ENCODE data around the gene KPNA3.
"Not testable (repeated sequence)": the region's sequence is repeated elsewhere in the genome, so short reads cannot be mapped to it uniquely, and the experiment has no call there.

Gene KPNA3

GRCh38 chr13:49827336-49827735 is 34.9 kb upstream of the KPNA3 start:
- Histone ChIP-seq H3K9ac (ENCODE audit: low read length) (no peak overlapping the region), H2BK15ac (ENCODE audit: low read depth, poor library complexity, severe bottlenecking) (no peak overlapping the region), H3K27ac (ENCODE audit: low read length, poor library complexity, severe bottlenecking) (no peak overlapping the region), H3K18ac (ENCODE audit: low read depth in 1 of 2, low read length in 2 of 2) (no peak overlapping the region), H2BK5ac (ENCODE audit: low read depth, low read length, poor library complexity, severe bottlenecking) (no peak overlapping the region), H2AK5ac (ENCODE audit: low read length, severe bottlenecking) (no peak overlapping the region), H3K14ac (ENCODE audit: low read length in 2 of 2) (no peak overlapping the region), H3K9me3 (ENCODE audit: control insufficient read depth, low read length) (peaks cover 4% of the 10 kb centered on the region), H4K8ac (ENCODE audit: low read length) (no peak overlapping the region), H3K4me3 (ENCODE audit: insufficient read depth in 1 of 2, low read depth in 1 of 2, low read length in 2 of 2) (no peak overlapping the region), H3K36me3 (ENCODE audit: control insufficient read depth in 1 of 2, insufficient read depth in 2 of 2, low read depth in 1 of 2, low read length in 2 of 2) (no peaks in the 10 kb centered on the region), H2BK120ac (ENCODE audit: low read depth, low read length) (no peak overlapping the region), H3K4me2 (ENCODE audit: low read length, poor library complexity, severe bottlenecking) (no peak overlapping the region), H2BK12ac (ENCODE audit: low read length in 2 of 2) (no peak overlapping the region), H4K91ac (ENCODE audit: low read length) (no peak overlapping the region), H3K23ac (ENCODE audit: low read length in 2 of 2) (no peak overlapping the region), H3K4ac (ENCODE audit: low read depth in 1 of 2, low read length in 2 of 2) (no peak overlapping the region), H3K27me3 (ENCODE audit: control insufficient read depth in 1 of 2, insufficient read depth in 1 of 2, low read length in 2 of 2) (peaks cover 11 to 33% of the 10 kb centered on the region in 2 experiments), H3K79me1 (replicated peaks; ENCODE audit: low read length, poor library complexity, severe bottlenecking) (no peaks in the 10 kb centered on the region), H3K4me1 (ENCODE audit: control insufficient read depth, insufficient read depth, low read depth, low read length) (no peaks in the 10 kb centered on the region), H2AFZ (ENCODE audit: low read depth, low read length) (no peak overlapping the region)
- WGBS: 95% methylated on average over 2 of the region's 2 CpGs
- no peak for DNase-seq

- Histone ChIP-seq H2BK5ac (ENCODE audit: low read depth, low read length, poor library complexity, severe bottlenecking) (no peak overlapping the region), H4K91ac (ENCODE audit: low read length) (no peak overlapping the region), H3K79me1 (replicated peaks; ENCODE audit: low read length, poor library complexity, severe bottlenecking) (no peaks in the 10 kb centered on the region), H3K4me3 (ENCODE audit: insufficient read depth in 1 of 2, low read depth in 1 of 2, low read length in 2 of 2) (no peak overlapping the region), H2BK12ac (ENCODE audit: low read length in 2 of 2) (no peak overlapping the region), H3K9ac (ENCODE audit: low read length) (no peak overlapping the region), H3K27me3 (ENCODE audit: control insufficient read depth in 1 of 2, insufficient read depth in 1 of 2, low read length in 2 of 2) (peaks cover 11 to 28% of the 10 kb centered on the region in 2 experiments), H3K4me2 (ENCODE audit: low read length, poor library complexity, severe bottlenecking) (no peak overlapping the region), H2BK15ac (ENCODE audit: low read depth, poor library complexity, severe bottlenecking) (no peak overlapping the region), H2AK5ac (ENCODE audit: low read length, severe bottlenecking) (no peak overlapping the region), H3K27ac (ENCODE audit: low read length, poor library complexity, severe bottlenecking) (no peak overlapping the region), H2BK120ac (ENCODE audit: low read depth, low read length) (no peak overlapping the region), H3K9me3 (ENCODE audit: control insufficient read depth, low read length) (no peaks in the 10 kb centered on the region), H2AFZ (ENCODE audit: low read depth, low read length) (no peak overlapping the region), H3K14ac (ENCODE audit: low read length in 2 of 2) (no peak overlapping the region), H3K4ac (ENCODE audit: low read depth in 1 of 2, low read length in 2 of 2) (no peak overlapping the region), H3K23ac (ENCODE audit: low read length in 2 of 2) (no peak overlapping the region), H3K36me3 (ENCODE audit: control insufficient read depth in 1 of 2, insufficient read depth in 2 of 2, low read depth in 1 of 2, low read length in 2 of 2) (no peaks in the 10 kb centered on the region), H3K18ac (ENCODE audit: low read depth in 1 of 2, low read length in 2 of 2) (no peak overlapping the region), H4K8ac (ENCODE audit: low read length) (no peak overlapping the region), H3K4me1 (ENCODE audit: control insufficient read depth, insufficient read depth, low read depth, low read length) (no peaks in the 10 kb centered on the region)
- DNase-seq: no peak
- 89% methylated on average over 5 of the region's 5 CpGs for WGBS
Observed at GRCh38 chr13:49821216-49822009, 28.9 kb upstream of the KPNA3 start.

GRCh38 chr13:49820591-49821215 is 28.2 kb upstream of the KPNA3 start:
- H3K18ac ChIP-seq (ENCODE audit: low read depth in 1 of 2, low read length in 2 of 2): no peak overlapping the region
- no peaks in the 10 kb centered on the region for H3K79me1 ChIP-seq (replicated peaks; ENCODE audit: low read length, poor library complexity, severe bottlenecking)
- no peaks in the 10 kb centered on the region for H3K36me3 ChIP-seq (ENCODE audit: control insufficient read depth in 1 of 2, insufficient read depth in 2 of 2, low read depth in 1 of 2, low read length in 2 of 2)
- H3K14ac ChIP-seq (ENCODE audit: low read length in 2 of 2): no peak overlapping the region
- no peak overlapping the region for H2BK15ac ChIP-seq (ENCODE audit: low read depth, poor library complexity, severe bottlenecking)
- H2BK12ac ChIP-seq (ENCODE audit: low read length in 2 of 2): no peak overlapping the region
- no peak overlapping the region for H4K8ac ChIP-seq (ENCODE audit: low read length)
- peaks cover 11 to 28% of the 10 kb centered on the region in 2 experiments for H3K27me3 ChIP-seq (ENCODE audit: control insufficient read depth in 1 of 2, insufficient read depth in 1 of 2, low read length in 2 of 2)
- no peak overlapping the region for H4K91ac ChIP-seq (ENCODE audit: low read length)
- H3K4me1 ChIP-seq (ENCODE audit: control insufficient read depth, insufficient read depth, low read depth, low read length): no peaks in the 10 kb centered on the region
- no peak for DNase-seq
- 86% methylated on average over 2 of the region's 2 CpGs for WGBS
- no peak overlapping the region for H3K4me3 ChIP-seq (ENCODE audit: insufficient read depth in 1 of 2, low read depth in 1 of 2, low read length in 2 of 2)
- H2AFZ ChIP-seq (ENCODE audit: low read depth, low read length): no peak overlapping the region
- H3K9me3 ChIP-seq (ENCODE audit: control insufficient read depth, low read length): no peaks in the 10 kb centered on the region
- no peak overlapping the region for H2AK5ac ChIP-seq (ENCODE audit: low read length, severe bottlenecking)
- no peak overlapping the region for H3K9ac ChIP-seq (ENCODE audit: low read length)
- H2BK120ac ChIP-seq (ENCODE audit: low read depth, low read length): no peak overlapping the region
- H2BK5ac ChIP-seq (ENCODE audit: low read depth, low read length, poor library complexity, severe bottlenecking): no peak overlapping the region
- no peak overlapping the region for H3K27ac ChIP-seq (ENCODE audit: low read length, poor library complexity, severe bottlenecking)
- H3K4ac ChIP-seq (ENCODE audit: low read depth in 1 of 2, low read length in 2 of 2): no peak overlapping the region
- H3K4me2 ChIP-seq (ENCODE audit: low read length, poor library complexity, severe bottlenecking): no peak overlapping the region
- H3K23ac ChIP-seq (ENCODE audit: low read length in 2 of 2): no peak overlapping the region

GRCh38 chr13:49816047-49816446 is 23.6 kb upstream of the KPNA3 start:
- DNase-seq; H3K36me3 ChIP-seq (ENCODE audit: control insufficient read depth in 1 of 2, insufficient read depth in 2 of 2, low read depth in 1 of 2, low read length in 2 of 2); H4K8ac ChIP-seq (ENCODE audit: low read length); H3K18ac ChIP-seq (ENCODE audit: low read depth in 1 of 2, low read length in 2 of 2); H4K91ac ChIP-seq (ENCODE audit: low read length); H2BK5ac ChIP-seq (ENCODE audit: low read depth, low read length, poor library complexity, severe bottlenecking); H3K27me3 ChIP-seq (ENCODE audit: control insufficient read depth in 1 of 2, insufficient read depth in 1 of 2, low read length in 2 of 2); H3K4me3 ChIP-seq (ENCODE audit: insufficient read depth in 1 of 2, low read depth in 1 of 2, low read length in 2 of 2); H2AFZ ChIP-seq (ENCODE audit: low read depth, low read length); H3K4ac ChIP-seq (ENCODE audit: low read depth in 1 of 2, low read length in 2 of 2); H2BK120ac ChIP-seq (ENCODE audit: low read depth, low read length); H3K27ac ChIP-seq (ENCODE audit: low read length, poor library complexity, severe bottlenecking); H2AK5ac ChIP-seq (ENCODE audit: low read length, severe bottlenecking); H3K9ac ChIP-seq (ENCODE audit: low read length); H3K4me1 ChIP-seq (ENCODE audit: control insufficient read depth, insufficient read depth, low read depth, low read length); H3K9me3 ChIP-seq (ENCODE audit: control insufficient read depth, low read length); H3K14ac ChIP-seq (ENCODE audit: low read length in 2 of 2); H3K23ac ChIP-seq (ENCODE audit: low read length in 2 of 2); H3K4me2 ChIP-seq (ENCODE audit: low read length, poor library complexity, severe bottlenecking); H2BK15ac ChIP-seq (ENCODE audit: low read depth, poor library complexity, severe bottlenecking); H3K79me1 ChIP-seq (replicated peaks; ENCODE audit: low read length, poor library complexity, severe bottlenecking); H2BK12ac ChIP-seq (ENCODE audit: low read length in 2 of 2): not testable (repeated sequence)
- 90% methylated on average over 3 of the region's 4 CpGs for WGBS
